Natural killer cell treated with Interleukin-12 subunit alpha and Interleukin-12 subunit beta and Interleukin-15 and Interleukin-18, amount 100 ng/mL, for 72 hours (primary cell): Measurements from ENCODE around the gene COL9A3. TPM values are rescaled to one million over a fixed set of nuclear protein-coding genes. Genes with fewer than 3 reads are reported as not detected.

Experiments
- ATAC-seq, 2 donors: fragments of 150-1000 bp; cut with Tn5 transposase in 1 of 2; sonication (Bioruptor Pico), chemical (Tn5 transposase) in 1 of 2; 2 replicates each; pipeline ENCODE4 v1.10.0; 2021
- DNase-seq: peaks from one replicate; pipeline ENCODE4 v3.0.0; 2022; ENCODE audit warnings: low spot score
- H3K27ac Mint-ChIP-seq, 2 donors: 1 replicate in 1 of 2; 2 replicates in 1 of 2; pipeline ENCODE4 v1.8.0; 2022; ENCODE audit warnings: mixed read lengths in 2 of 2, mild to moderate bottlenecking in 1 of 2, moderate library complexity in 1 of 2
- H3K27me3 Mint-ChIP-seq, 2 donors: 1 replicate in 1 of 2; 2 replicates in 1 of 2; pipeline ENCODE4 v1.8.0; 2022; ENCODE audit warnings: mixed read lengths in 2 of 2
- H3K36me3 Mint-ChIP-seq: one replicate; pipeline ENCODE4 v1.8.0; 2022; ENCODE audit warnings: mixed read lengths
- H3K4me1 Mint-ChIP-seq, 2 donors: 1 replicate in 1 of 2; 2 replicates in 1 of 2; pipeline ENCODE4 v1.8.0; 2022; ENCODE audit warnings: low read depth in 2 of 2, mixed read lengths in 2 of 2, mild to moderate bottlenecking in 1 of 2
- H3K4me3 Mint-ChIP-seq: one replicate; pipeline ENCODE4 v1.8.0; 2022; ENCODE audit warnings: mixed read lengths
- H3K9me3 Mint-ChIP-seq: 2 replicates; pipeline ENCODE4 v1.8.0; 2022; ENCODE audit warnings: mixed read lengths
- total RNA-seq, 2 donors: library from RNA; stranded (reverse); gene quantifications; one replicate each; pipeline ENCODE4 v1.2.3, GENCODE V29; 2022

COL9A3 gene
- total RNA-seq, 2 donors from 2014 or later: not detected

DNA sequence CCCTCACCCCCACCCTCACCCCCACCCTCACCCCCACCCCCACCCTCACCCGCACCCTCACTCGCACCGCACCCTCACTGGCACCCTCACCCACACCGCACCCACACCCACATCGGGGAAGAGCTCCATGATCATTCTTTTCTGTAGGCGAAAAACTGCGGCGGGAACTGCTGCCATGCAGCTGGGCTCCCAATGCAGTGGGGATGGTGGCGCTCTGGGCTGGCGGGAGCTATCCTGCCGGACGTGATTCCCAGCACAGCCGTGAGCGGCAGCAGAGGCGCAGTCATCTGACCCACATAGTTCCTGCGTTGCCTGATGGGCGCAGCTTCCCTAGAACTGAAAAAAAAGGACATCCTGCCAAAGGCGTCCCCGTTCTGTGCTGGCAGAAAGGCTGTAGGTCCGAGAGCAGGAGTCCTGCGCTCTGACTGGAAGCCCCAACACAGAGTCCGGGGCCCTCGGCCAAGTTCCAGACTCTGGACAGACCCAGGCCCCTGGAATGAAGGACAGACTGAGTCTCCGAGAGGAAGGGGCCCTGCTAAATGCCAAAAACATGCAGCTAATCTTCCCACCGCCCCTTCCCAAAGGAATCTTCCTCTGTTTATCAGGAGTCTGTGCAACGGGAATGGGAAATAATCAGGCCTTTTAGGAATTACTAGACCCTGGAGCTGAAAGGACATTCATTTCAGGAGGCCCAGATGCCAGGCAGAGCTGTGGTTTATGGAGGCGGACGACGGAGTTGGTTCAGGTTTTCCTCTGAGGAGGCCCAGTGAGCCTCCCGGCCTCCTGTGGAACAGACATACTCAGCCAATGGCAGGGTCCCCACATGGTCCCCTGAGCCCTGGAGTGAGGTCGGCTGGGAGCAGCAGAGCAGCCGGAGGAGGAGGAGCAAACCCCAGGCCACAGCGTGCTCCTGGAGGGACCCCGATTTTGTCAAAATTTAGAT lies 58.8 kb downstream of the COL9A3 start:
- no peak overlapping the region for H3K4me3 Mint-ChIP-seq
- peaks cover 15% of the 10 kb centered on the region in 2 donors for H3K4me1 Mint-ChIP-seq
- no peaks in the 10 kb centered on the region for H3K9me3 Mint-ChIP-seq
- H3K36me3 Mint-ChIP-seq: no peaks in the 10 kb centered on the region
- ATAC-seq: peak in 1 of 2 donors; percentile 38
- peak overlapping the region in 1 of 2 donors; percentile 48 for H3K27ac Mint-ChIP-seq
- H3K27me3 Mint-ChIP-seq: peaks cover 0 to 3% of the 10 kb centered on the region in 2 donors
- DNase-seq: no peak

DNA sequence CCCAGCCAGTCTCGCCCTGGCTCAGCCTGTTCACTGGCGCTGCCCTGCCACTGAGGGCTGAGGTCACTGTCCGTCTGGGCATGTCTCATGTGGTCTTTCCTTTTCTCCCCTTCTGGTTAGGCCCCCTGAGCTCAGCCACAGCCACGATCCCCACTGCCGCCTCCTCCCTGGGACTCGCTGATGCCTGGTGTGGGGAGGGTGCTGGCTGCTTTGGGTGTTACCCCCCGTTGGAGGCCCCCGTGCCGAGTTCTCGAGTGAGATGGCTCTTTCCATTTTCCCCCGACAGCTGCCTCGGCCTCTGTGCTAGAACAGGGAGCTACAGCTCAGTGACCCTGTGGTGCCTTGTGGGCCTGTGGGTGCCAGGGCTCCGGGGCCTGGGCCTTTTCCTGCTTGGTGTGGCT lies 59.7 kb downstream of the COL9A3 start:
- Mint-ChIP-seq H3K4me1 (peaks cover 17 to 18% of the 10 kb centered on the region in 2 donors), H3K9me3 (no peaks in the 10 kb centered on the region), H3K36me3 (peaks cover 3% of the 10 kb centered on the region), H3K4me3 (no peak overlapping the region), H3K27ac (no peak overlapping the region), H3K27me3 (peaks cover 0 to 3% of the 10 kb centered on the region in 2 donors)
- DNase-seq: no peak
- ATAC-seq: peak; percentile 35 to 44

DNA sequence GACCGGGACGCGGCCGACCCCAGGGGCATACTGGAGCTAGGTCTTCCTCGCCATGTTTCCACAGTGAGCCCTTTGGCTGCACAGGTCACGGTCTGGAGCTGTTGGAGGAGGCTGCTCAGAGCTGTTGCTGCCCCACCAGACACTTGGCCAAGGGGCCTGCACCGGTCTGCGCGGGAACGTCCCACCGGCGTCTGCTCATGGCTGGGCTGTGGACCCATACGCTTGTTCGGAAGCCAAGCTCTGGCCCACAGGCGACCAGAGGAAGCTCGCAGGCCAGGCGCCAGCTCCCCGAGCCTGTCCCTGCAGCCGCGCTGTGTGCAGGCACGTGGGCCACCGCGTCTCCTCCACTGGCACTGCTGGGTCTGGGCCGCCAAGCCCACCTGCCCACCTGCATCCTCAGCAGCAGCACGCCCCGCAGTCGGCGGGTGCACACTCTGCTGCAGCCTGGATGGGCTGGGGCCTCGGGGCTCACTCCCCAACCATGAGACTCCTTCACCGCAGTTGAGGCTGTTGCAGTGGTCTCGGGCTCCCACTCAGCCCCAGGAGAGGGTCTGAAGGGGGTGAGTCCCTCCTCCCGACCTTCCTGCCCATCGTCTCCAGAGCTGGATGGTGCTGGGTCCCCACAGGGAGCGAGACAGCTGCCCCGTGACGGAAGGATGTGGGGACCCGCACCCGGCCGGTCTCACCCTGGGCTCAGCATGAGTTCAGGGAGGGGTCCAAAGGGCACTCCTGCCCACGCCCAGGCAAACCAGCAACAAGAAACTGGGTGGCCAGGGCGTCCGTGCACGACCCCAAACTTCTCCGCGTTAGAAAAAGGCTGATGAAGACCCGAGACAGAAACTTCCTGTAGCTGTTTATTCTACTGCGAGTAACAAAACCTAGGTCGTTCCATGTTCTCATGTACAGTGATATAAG lies 60.3 kb downstream of the COL9A3 start:
- H3K4me3 Mint-ChIP-seq: no peak overlapping the region
- ATAC-seq: peak; percentile 22 to 63
- peaks cover 0 to 3% of the 10 kb centered on the region in 2 donors for H3K27me3 Mint-ChIP-seq
- no peaks in the 10 kb centered on the region for H3K9me3 Mint-ChIP-seq
- no peak overlapping the region for H3K27ac Mint-ChIP-seq
- DNase-seq: no peak
- H3K4me1 Mint-ChIP-seq: peaks cover 18 to 21% of the 10 kb centered on the region in 2 donors
- H3K36me3 Mint-ChIP-seq: peaks cover 6% of the 10 kb centered on the region

DNA sequence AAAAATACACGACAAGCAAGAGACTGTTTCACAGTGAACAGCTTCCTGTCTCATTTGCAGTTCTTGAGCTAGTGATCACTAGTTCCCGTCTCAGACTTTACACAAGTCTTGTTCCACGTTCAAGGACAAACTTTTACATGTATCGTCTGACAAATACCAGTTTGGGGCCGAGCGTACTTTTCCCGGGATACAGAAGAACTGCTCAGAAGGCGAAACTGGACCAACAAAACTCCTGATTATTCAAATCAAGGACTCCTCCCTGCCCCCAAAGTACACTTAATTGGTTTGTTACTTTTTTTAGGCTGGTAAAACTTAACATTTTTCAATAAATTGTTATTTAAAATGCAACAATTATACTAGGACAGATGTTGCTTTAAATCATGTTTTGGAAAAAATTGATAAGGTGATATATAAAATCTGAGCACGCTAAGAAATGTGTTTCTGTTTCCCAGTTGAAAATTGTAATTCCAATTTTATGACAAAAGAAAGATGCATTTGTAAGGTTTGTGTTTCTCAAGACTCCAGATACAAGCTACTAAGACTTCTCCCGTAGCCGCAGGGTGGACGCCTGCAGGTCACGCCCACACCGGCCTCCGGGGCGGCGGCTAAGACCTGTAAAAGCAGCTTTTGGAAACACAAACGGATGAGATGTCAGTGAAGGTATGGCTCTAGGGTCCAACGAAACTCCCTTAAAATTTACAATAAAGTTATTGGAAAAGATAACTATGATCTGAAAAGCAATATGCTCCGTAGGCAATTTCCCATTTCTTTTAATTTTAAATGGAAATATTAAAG lies 61.6 kb downstream of the COL9A3 start:
- Mint-ChIP-seq H3K4me3 (no peak overlapping the region), H3K27me3 (no peaks in the 10 kb centered on the region), H3K9me3 (no peaks in the 10 kb centered on the region), H3K4me1 (peaks cover 14 to 18% of the 10 kb centered on the region in 2 donors), H3K27ac (no peak overlapping the region), H3K36me3 (peaks cover 6% of the 10 kb centered on the region)
- DNase-seq (no peak), ATAC-seq (no peak)

DNA sequence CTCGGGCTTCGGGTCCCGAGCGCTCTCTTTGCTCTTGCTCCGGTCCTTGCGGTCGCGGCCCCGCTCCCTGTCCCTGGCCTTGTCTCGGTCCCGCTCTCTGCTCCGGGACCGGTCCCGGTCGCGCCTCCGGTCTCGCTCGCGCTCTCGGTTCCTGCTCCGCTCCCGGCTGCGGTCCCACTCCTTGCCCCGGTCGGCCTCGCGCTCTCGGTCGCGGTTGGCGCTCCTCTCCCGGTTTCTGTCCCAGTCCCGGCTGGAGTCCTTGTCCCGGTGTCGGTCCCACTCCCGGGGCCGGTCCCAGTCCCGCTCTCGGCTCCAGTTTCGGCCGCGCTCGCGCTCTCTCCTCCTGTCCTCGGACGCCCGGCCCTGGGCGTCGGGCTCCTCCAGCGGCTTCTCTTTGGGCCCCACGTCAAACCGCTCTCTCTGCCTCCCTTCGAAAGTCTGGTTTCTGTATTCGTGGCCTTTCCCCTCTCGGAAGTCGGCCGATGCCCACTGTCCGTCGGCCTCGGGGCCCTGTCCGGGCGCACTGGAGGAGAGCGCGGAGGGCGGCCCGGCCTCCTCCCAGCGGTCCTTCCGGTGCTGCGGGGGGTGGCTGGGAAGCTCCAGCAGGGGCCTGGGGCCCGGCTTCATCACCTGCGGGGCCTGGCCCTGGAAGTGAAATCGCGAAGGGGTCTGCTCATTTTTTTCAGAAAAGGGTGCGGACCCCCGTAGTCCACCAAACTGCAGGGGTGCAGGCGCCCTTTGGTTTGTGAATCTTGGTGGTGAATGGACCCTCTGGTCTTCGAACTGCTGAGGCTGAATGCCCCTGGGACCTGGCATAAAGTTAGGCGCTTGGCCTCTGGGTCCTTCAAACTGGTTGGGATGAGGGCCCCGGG lies 62.7 kb downstream of the COL9A3 start:
- H3K27ac Mint-ChIP-seq: no peak overlapping the region
- H3K9me3 Mint-ChIP-seq: no peaks in the 10 kb centered on the region
- no peaks in the 10 kb centered on the region for H3K27me3 Mint-ChIP-seq
- peaks cover 6% of the 10 kb centered on the region for H3K36me3 Mint-ChIP-seq
- DNase-seq (peak; percentile 61), ATAC-seq (no peak)
- peaks cover 7 to 14% of the 10 kb centered on the region in 2 donors for H3K4me1 Mint-ChIP-seq
- no peak overlapping the region for H3K4me3 Mint-ChIP-seq

DNA sequence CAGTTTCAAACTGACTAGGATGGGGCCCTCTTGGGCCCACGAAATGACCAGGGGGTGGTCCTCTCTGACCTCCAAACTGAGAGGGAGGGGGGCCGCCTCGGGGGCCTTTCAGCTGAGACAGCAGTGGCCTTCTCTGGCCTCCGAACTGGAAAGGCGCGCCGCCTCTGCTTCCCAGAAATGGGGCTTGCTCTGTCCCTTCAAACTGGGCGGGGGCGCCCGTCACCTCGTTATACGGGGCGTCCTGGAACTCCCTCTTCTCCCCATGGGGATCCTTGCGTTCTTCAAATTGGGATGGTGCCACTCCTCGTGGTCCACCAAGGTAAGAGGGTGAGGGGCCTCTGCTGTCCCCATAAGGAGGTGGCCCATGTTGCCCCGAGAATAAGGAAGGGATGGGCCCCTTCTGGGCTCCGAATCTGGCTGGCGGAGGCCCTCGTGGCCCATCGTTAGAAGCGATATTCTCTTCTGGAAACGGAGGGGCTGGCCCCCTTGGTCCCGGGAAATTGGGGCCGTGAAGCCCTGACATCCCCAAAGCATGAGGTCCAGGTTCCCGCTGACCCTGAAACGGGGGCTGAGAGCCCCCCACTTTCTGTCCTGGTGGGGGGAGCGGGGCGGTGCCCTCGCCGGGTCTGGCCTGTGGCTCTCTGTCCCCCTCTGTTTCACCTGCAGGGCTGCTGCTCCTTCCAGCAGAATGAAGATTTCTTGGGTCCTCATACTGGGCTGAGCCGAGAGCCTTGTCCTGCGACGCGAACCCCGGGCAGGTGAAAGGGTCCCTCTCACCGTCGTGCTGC lies 63.5 kb downstream of the COL9A3 start:
- ATAC-seq (no peak), DNase-seq (no peak)
- Mint-ChIP-seq H3K27me3 (no peaks in the 10 kb centered on the region), H3K4me3 (no peak overlapping the region), H3K4me1 (peaks cover 6 to 13% of the 10 kb centered on the region in 2 donors), H3K9me3 (no peaks in the 10 kb centered on the region), H3K27ac (no peak overlapping the region), H3K36me3 (peaks cover 6% of the 10 kb centered on the region)

DNA sequence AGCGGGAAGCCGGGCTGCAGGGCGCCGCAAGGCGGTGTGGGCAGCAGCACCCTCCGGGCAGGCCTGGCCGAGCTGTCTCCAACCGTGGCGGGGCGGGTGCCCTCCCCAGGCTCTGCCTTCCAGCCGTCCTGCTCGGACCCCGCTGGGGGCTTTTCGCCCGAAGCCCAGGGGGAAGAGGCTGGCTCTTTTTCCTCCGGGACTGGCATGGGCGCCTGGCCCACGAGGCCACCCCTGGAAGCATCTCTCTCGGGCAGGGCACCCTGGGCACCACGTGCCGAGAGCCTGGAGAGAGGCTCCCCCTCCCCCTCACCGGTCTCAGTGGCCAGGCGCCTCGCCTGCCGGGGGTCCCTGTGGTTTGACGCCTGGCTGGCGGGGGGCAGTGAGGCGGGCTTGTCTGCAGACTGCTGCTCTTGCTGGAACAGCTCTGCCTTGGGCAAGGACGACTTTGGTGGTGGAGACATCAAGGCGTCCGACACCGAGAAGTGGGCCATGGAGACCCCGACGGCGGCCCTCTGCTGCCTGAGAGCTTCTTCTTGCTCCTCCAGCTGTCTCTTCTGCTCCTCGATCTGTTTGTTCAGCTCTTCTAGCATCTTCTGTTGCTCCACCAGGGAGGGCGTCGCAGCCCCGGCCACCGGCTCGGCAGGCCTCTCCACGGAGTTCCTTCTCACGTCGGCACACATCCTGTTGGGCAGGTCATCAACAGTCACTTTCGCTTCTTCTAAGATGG lies 64.2 kb downstream of the COL9A3 start:
- no peaks in the 10 kb centered on the region for H3K27me3 Mint-ChIP-seq
- no peaks in the 10 kb centered on the region for H3K9me3 Mint-ChIP-seq
- H3K27ac Mint-ChIP-seq: no peak overlapping the region
- ATAC-seq: no peak
- H3K4me1 Mint-ChIP-seq: peaks cover 6 to 9% of the 10 kb centered on the region in 2 donors
- DNase-seq: no peak
- H3K4me3 Mint-ChIP-seq: no peak overlapping the region
- H3K36me3 Mint-ChIP-seq: peaks cover 6% of the 10 kb centered on the region

DNA sequence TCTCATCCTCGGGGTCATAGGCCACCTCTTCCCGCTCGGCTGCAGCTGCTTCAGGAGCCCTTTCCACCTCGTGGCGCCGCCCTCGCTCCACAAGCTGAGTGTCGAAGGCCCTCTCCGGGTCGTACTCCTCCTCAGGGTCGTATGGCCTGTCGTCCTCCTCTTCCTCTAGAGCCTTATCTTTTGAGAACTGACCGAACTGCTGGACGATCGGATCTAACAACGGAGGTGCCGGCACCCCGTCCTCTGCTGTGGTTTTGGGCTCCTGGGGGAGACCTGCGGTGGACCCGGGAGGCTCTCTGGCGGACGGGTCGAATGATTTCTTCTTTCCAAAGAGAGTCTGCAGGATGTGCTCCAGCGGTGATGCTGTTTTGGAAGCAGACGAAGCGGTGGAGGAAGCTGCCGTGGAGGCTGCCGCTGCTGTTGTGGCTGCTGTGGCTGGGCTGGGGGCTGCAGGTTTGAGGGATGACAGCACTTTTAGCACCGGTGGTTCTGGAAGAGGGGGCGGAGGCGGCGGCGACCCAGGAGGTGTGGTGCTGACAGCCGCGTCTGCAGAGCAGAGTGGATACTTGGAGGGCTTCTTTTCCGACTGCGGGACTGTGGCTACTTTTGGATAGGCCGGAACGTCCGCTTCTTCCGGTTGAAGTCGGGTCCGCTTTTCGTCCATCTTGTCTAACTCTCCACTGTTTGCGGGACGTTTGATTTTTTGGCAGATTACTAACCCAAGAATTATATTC lies 65.0 kb downstream of the COL9A3 start:
- peaks cover 6% of the 10 kb centered on the region for H3K36me3 Mint-ChIP-seq
- H3K27me3 Mint-ChIP-seq: no peaks in the 10 kb centered on the region
- no peaks in the 10 kb centered on the region for H3K9me3 Mint-ChIP-seq
- H3K4me1 Mint-ChIP-seq: peaks cover 6 to 8% of the 10 kb centered on the region in 2 donors
- H3K4me3 Mint-ChIP-seq: no peak overlapping the region
- H3K27ac Mint-ChIP-seq: no peak overlapping the region
- ATAC-seq (no peak), DNase-seq (no peak)

DNA sequence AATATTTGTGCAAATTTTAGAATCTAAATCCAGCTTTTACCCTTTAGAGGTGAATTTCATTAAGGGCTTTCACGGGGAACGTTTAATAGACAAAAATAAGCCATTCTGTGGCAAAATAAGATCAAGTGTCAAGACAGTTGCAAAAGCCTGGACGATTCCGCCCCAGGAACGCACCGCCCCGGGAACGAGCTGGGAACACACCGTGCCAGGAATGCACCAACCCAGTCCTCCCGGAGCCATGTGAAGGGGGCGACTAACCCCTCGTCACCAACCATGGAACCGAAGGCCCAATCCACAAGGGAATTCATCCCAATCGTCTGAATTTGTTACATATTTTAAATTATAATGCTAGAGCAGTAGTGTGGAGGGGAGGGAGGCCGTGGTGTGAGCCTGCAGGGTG lies 65.6 kb downstream of the COL9A3 start:
- peaks cover 6% of the 10 kb centered on the region for H3K36me3 Mint-ChIP-seq
- no peak for DNase-seq
- H3K9me3 Mint-ChIP-seq: no peaks in the 10 kb centered on the region
- H3K4me3 Mint-ChIP-seq: no peak overlapping the region
- peaks cover 6 to 11% of the 10 kb centered on the region in 2 donors for H3K4me1 Mint-ChIP-seq
- no peaks in the 10 kb centered on the region for H3K27me3 Mint-ChIP-seq
- H3K27ac Mint-ChIP-seq: no peak overlapping the region
- ATAC-seq: no peak

DNA sequence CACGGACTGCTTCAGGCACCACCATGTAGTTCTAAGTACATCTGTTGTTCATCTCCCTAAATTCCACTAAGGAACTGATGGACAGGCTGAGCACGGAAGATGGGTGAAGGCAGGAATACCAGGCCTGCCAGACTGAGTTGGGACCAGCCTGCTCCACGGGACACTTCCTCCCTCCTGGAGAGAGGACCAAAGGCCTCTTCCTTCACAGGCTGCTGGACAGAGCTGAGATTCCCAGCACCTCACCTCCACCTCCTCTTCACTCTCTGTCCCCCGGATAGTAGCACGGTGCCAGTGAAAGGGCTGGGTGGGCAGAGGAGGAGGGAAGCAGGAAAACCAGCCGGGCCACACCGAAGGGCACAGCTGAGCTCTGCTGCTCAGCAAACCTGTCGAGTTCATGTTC lies 67.7 kb downstream of the COL9A3 start:
- Mint-ChIP-seq H3K27me3 (no peaks in the 10 kb centered on the region), H3K27ac (no peak overlapping the region), H3K4me1 (peaks cover 6 to 14% of the 10 kb centered on the region in 2 donors), H3K4me3 (no peak overlapping the region), H3K36me3 (peaks cover 6% of the 10 kb centered on the region), H3K9me3 (no peaks in the 10 kb centered on the region)
- no peak for ATAC-seq
- no peak for DNase-seq
